GM19372 (cell line): ENCODE measurements around the gene SPATA6L.
A peak's percentile ranks its signal among the peaks of the same experiment; 100 is the strongest.
"Not testable (repeated sequence)": the region's sequence is repeated elsewhere in the genome, so short reads cannot be mapped to it uniquely, and the experiment has no call there.

Experiments
- ATAC-seq: cut with Tn5 transposase; IDR thresholded peaks from one replicate; pipeline ENCODE4 v1.9.1; 2021; ENCODE audit warnings: mild to moderate bottlenecking, low read depth, moderate library complexity; ENCODE audit not compliant: unreplicated experiment

The SPATA6L gene

GRCh38 chr9:4678679-4679267 lies 12.5 kb upstream of the SPATA6L start:
- peak; percentile 16 for ATAC-seq

GRCh38 chr9:4677392-4677791 lies 11.1 kb upstream of the SPATA6L start:
- ATAC-seq, result no peak

- ATAC-seq, result no peak
Measured at GRCh38 chr9:4674783-4675182, 8.5 kb upstream of the SPATA6L start.

DNA sequence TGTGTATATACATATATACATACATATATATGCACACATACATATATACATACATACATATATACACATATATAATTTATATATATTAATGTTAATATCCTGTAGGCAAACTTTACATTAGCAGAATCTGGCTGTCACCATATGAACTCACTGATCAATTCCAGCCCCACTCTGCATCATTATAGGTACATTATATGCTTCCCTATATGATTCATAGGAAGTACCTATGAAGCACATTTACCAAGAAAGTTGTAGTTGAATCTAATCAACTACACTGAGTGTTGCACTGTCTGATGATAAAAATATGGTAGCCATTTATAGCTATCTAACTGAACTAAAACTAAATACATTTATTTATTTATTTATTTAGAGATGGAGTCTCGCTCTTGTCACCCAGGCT lies 5.5 kb upstream of the SPATA6L start:
- no peak for ATAC-seq

DNA sequence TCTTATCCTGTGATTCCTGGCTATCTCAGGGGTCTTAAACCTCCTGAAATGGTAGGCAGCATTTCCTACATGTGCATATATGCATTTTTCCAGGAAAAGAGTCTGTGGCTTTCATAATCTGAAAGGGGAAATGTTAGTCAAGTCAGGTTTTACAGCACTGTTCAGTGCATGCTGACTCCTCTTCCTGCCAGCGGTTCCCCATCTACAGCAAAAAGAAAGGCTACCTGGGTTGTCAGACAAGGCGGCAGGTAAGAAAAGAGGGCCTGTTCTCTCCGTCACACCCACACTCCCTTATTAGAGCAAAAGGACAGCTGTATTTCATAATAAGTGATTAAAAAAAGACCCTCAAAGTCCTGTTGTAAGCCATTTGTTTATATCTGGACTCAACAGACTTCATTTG lies 4.3 kb upstream of the SPATA6L start:
- no peak for ATAC-seq

DNA sequence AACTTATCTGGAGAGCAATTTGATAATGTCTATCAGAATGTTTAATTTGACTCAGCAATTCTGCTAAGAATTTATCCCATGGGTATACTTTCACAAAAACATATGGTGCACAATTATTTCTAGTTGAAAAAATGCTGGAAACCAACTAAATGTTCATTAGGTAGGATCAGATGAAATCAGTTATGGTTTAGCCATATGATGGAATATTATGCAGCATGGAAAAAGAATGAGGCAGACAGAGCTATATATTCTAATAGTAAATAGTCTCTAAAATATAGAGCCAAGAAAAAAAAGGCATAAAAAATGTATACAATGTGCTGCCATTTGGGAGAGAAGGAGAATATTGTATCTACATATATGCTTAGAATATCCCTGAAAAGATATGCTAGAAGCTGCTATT lies 3.6 kb upstream of the SPATA6L start:
- ATAC-seq, result no peak

GRCh38 chr9:4668604-4669003 lies 2.3 kb upstream of the SPATA6L start:
- ATAC-seq, result no peak

DNA sequence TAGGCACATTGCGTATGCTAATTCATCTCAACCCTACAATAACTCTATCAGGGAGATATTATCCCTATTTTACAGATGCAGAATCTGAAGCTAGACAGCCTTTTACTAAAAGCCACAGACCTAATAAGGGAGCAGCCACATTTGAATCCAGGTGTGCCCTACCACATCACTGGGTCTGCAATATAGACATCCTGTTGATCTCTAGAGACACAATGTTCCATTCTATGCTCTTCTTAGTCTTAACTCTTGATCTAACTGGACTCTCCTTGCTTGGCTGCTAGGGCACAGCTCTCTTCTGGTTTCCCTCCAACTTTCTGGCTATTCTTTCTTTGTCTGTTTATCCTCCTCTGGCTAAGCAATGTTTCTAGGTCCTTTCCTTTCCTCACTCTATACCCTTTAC lies 1.4 kb upstream of the SPATA6L start:
- no peak for ATAC-seq

DNA sequence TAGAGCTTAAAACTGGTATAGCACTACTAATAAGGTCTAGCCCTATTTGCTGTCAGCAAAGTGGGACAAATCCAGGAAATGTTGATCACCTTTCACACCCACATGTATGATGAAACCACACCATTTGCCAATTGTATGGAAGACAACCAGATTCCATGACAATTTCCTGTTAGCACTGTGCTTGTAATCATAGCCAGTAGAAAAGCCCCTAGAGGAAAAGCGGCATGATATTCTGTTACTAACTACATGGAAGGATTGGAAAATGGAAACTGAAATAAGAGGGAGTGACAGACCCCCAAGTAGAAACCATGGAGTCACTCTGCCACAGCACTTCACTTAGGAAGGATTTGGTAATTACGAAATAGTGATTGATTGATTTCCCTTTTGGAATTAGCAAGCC lies 923 bp downstream of the SPATA6L start:
- no peak for ATAC-seq

DNA sequence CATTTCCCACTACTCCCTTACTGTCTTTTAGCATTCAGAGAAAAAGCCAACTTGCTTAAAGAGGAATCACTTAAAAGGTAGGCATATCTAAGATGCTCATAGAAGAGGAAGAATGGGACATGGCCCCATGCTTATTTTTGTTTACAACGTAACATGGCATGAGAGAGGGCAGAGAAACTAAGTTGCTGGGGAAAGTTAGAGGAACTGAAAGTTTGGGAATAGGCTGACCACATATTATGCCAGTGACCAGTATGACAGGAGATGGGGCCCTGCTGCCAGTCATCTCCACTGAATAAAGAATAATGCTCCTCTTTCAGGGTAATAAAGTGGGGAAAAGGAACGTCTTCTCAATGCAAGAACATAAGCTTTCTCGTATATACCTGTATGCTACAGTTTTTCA lies 2.3 kb downstream of the SPATA6L start:
- ATAC-seq, result no peak

DNA sequence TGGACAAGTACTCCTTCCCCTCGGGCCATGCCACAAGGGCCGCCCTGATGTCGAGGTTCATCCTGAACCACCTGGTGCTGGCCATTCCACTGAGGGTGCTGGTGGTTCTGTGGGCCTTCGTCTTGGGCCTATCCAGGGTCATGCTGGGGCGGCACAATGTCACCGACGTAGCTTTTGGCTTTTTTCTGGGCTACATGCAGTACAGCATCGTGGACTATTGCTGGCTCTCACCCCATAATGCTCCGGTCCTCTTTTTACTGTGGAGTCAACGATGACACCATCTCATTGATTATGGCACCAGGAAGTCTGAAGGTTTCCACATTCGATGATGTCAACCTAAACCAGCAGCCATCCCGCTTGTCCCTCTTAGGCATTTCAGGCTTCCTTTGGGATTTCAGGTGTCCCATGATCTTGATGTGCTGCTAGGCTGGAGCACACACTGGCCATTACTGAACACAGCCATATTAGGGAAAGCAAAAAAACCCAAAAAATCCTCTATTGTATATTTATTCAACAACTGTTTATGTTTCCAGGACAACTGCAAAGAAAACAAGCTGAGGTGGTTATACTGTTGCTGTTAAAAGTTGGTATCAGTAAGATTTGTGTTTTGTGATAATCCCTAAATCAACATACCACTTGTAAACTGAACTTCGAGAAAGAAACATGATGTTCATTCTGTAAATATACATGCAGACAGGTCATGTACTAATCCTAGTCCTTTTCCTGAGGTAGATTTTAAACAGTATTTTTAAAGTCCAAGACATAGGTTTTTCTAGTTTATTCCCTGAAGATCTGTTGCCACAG lies 3.1 kb downstream of the SPATA6L start:
- ATAC-seq, result no peak

DNA sequence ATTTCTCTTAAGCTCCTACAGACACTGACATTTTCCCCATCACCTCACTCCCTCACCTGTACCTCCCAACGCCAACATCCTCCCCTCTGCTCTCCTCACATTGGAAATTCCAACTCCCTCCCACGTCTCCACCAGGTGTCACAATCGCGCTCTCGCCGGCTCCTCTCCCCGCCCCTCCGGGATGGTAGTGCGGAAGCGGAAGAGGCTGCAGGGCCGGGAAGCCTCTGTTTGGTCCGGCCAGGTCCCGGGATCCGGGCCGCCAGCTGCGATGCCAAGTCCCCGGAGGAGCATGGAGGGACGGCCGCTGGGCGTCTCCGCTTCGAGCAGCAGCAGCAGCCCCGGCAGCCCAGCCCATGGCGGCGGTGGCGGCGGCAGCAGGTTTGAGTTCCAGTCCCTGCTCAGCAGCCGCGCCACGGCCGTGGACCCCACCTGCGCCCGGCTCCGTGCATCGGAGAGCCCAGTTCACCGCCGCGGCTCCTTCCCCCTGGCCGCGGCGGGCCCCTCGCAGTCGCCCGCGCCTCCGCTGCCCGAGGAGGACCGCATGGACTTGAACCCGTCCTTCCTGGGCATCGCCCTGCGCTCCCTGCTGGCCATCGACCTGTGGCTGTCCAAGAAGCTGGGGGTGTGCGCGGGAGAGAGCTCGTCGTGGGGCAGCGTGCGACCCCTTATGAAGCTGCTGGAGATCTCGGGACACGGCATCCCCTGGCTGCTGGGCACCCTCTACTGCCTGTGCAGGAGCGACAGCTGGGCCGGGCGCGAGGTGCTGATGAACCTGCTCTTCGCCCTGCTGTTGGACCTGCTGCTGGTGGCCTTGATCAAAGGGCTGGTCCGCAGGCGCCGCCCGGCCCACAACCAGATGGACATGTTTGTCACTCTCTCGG lies 3.9 kb downstream of the SPATA6L start, which contains the start of gene PLPP6:
PLPP6 (plus strand) TSS at position 187 of the 881 bp plus-strand sequence; CDS start at position 269, 82 bp downstream.
- ATAC-seq, result peak; percentile 70

GRCh38 chr9:4661611-4662010 lies 4.7 kb downstream of the SPATA6L start:
- ATAC-seq, result no peak

- ATAC-seq, result no peak
Measured at GRCh38 chr9:4661165-4661564, 5.1 kb downstream of the SPATA6L start.

DNA sequence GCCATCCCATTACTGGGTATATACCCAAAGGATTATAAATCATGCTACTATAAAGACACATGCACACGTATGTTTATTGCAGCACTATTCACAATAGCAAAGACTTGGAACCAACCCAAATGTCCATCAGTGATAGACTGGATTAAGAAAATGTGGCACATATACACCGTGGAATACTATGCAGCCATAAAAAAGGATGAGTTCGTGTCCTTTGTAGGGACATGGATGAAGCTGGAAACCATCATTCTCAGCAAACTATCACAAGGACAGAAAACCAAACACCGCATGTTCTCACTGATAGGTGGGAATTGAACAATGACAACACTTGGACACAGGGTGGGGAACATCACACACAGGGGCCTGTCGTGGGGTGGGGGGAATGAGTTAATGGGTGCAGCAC lies 5.6 kb downstream of the SPATA6L start:
- not testable (repeated sequence) for ATAC-seq

DNA sequence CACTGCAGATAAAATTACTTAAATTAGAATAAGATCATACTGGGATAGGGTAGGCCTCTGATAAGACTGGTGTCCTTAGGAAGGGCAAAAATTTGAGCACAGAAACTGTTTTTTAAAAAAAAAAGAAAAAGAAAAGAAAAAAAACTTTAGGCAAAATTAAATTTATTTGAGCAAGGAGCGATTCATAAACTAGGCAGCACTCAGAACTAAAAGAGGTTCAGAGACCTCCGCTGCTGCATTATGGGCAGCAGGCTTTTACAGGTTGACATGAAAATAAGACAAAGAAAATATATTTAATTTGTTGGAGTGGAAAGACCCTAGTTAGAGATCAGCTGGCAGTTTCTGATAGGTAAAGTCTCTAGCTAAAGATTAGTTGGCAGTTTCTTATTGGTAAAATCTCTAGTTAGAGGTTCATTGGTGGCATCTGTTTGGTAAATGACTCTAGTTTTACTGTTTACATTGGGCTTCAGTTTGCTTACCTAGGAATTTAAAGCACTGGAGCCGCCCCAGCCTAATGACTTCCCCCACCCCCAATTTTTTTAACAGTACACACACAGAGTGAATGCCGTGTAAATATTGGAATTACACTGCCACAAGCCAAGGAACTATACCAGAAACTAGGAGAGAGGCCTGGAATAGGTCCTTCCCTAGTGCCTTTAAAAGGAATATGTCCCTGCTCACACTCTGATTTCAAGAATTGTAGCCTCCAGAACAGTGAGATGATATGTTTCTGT lies 8.7 kb downstream of the SPATA6L start:
- ATAC-seq, result no peak

DNA sequence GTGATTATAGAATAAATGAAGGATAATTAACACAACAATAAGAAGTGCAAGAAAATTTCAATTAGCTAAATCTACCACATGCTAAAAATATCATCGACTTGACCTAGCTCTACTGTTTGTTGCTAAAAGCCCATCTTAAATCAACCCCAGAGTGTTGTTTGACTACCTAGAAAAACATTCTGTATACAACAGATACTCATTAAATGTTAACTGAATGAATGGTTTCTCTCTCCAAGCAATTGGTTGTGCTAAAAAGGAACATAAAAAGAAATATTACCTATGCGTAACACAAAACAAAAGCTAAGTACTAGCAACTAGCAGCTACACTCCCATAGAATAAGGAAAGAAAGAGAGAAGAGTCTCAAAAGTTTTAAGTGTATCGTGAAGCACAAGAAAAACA lies 9.7 kb downstream of the SPATA6L start:
- no peak for ATAC-seq

- ATAC-seq, result not testable (repeated sequence)
Measured at GRCh38 chr9:4656196-4656595, 10.1 kb downstream of the SPATA6L start.

GRCh38 chr9:4654538-4654937 lies 11.7 kb downstream of the SPATA6L start:
- no peak for ATAC-seq

DNA sequence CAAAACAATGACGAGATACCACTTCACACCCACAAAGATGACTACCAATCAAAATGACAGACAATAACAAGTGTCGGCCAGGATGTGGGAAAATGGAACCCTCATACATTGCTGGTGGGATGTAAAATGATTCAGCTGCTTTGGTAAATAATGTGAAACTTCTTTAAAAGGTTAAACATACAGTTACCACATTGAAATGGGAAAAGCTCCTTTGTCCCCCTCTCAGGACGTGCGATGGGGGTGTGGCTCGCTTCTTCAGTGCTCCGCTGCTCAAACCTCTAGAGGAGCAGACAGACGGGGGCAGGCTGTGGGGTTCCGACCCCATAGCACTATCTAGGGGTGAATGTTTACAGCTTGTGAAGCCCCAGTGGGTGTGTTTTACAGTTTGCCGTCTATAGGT lies 12.2 kb downstream of the SPATA6L start:
- ATAC-seq, result no peak

- ATAC-seq, result no peak
Measured at GRCh38 chr9:4642351-4642750, 23.9 kb downstream of the SPATA6L start.
